IMR-90 (cell line): Measurements from ENCODE around the gene CCDC12.

ENCODE experiments used
- BHLHE40 ChIP-seq: fragments of 150-350 bp; IDR thresholded peaks from 2 replicates; pipeline ENCODE4 v1.6.1; 2016; ENCODE audit warnings: mild to moderate bottlenecking, low read depth, low read length
- CEBPB ChIP-seq: IDR thresholded peaks from 2 replicates; pipeline ENCODE4 v1.6.1; 2012; ENCODE audit warnings: low read depth, low read length, improper control_type of control experiment
- CTCF ChIP-seq: conservative IDR thresholded peaks from 2 replicates; pipeline ENCODE4 v1.5.1; 2012; ENCODE audit warnings: mild to moderate bottlenecking, low read depth, low read length, improper control_type of control experiment
- ELK1 ChIP-seq: fragments of 150-350 bp; IDR thresholded peaks from 2 replicates; pipeline ENCODE4 v1.6.1; 2016; ENCODE audit warnings: low read depth, mild to moderate bottlenecking, low read length, moderate library complexity, borderline replicate concordance
- FOS ChIP-seq: fragments of 150-350 bp; IDR thresholded peaks from 2 replicates; pipeline ENCODE4 v1.6.1; 2016; ENCODE audit warnings: low read depth, low read length
- MAFK ChIP-seq: IDR thresholded peaks from 2 replicates; pipeline ENCODE4 v1.6.1; 2012; ENCODE audit warnings: low read depth, low read length, improper control_type of control experiment
- MXI1 ChIP-seq: IDR thresholded peaks from 2 replicates; pipeline ENCODE4 v1.6.1; 2012; ENCODE audit warnings: low read depth, mild to moderate bottlenecking, low read length, moderate library complexity, borderline replicate concordance
- POLR2A ChIP-seq: IDR thresholded peaks from 2 replicates; pipeline ENCODE4 v1.6.1; 2012; ENCODE audit warnings: mild to moderate bottlenecking, low read depth, low read length
- RAD21 ChIP-seq: IDR thresholded peaks from 2 replicates; pipeline ENCODE4 v1.6.1; 2012; ENCODE audit warnings: low read length, improper control_type of control experiment
- RCOR1 ChIP-seq: IDR thresholded peaks from 2 replicates; pipeline ENCODE4 v1.6.1; 2012; ENCODE audit warnings: mild to moderate bottlenecking, low read length, improper control_type of control experiment; ENCODE audit not compliant: insufficient replicate concordance
- SMC3 ChIP-seq: fragments of 150-350 bp; IDR thresholded peaks from 2 replicates; pipeline ENCODE4 v1.6.1; 2016; ENCODE audit warnings: low read depth, mild to moderate bottlenecking, antibody characterized with exemption, low read length, moderate library complexity
- USF2 ChIP-seq: fragments of 150-350 bp; IDR thresholded peaks from 2 replicates; pipeline ENCODE4 v1.6.1; 2017; ENCODE audit warnings: mild to moderate bottlenecking, antibody characterized with exemption, low read length, low read depth

GRCh38 chr3:46926871-46927717 lies 49.5 kb downstream of the CCDC12 start:
- no peak for TF ChIP-seq RCOR1
- TF ChIP-seq POLR2A: no peak
- no peak for TF ChIP-seq CTCF
- TF ChIP-seq ELK1: no peak
- TF ChIP-seq BHLHE40: no peak
- no peak for TF ChIP-seq RAD21
- TF ChIP-seq CEBPB: no peak
- TF ChIP-seq FOS: no peak
- TF ChIP-seq MAFK: no peak
- TF ChIP-seq SMC3: no peak
- no peak for TF ChIP-seq USF2
- TF ChIP-seq MXI1: no peak
